Renal cortical epithelial cell (primary cell): ENCODE results near the gene TCF3. TPM values are rescaled to one million over a fixed set of nuclear protein-coding genes. Genes with fewer than 3 reads are reported as not detected.
"Not testable (repeated sequence)": the region's sequence is repeated elsewhere in the genome, so short reads cannot be mapped to it uniquely, and the experiment has no call there.

Source experiments
- DNase-seq: peaks from one replicate; pipeline ENCODE4 v3.0.0-alpha.2; 2011; ENCODE audit warnings: low read depth
- total RNA-seq: library from RNA; depleted of rRNA; stranded (reverse); fragments of >200 nt; gene quantifications from 2 replicates; pipeline ENCODE4 v1.2.3, GENCODE V29; 2014

The TCF3 gene
- total RNA-seq = 39.2 and 102 TPM in 2 replicates

- DNase-seq = peak; percentile 93
Observed at GRCh38 chr19:1652471-1653299, at the start of gene TCF3. TSS of gene TCF3 (minus strand) at chr19:1652615. CDS start at chr19:1650248, 2,367 bp downstream.

- no peak for DNase-seq
Observed at GRCh38 chr19:1700733-1701663, 48.6 kb upstream of the TCF3 start.

- no peak for DNase-seq
Observed at GRCh38 chr19:1699998-1700732, 47.8 kb upstream of the TCF3 start.

GRCh38 chr19:1699386-1699785 lies 47.0 kb upstream of the TCF3 start:
- DNase-seq = no peak

GRCh38 chr19:1698636-1699035 lies 46.2 kb upstream of the TCF3 start:
- DNase-seq = no peak

GRCh38 chr19:1695481-1695880 lies 43.1 kb upstream of the TCF3 start:
- not testable (repeated sequence) for DNase-seq

- no peak for DNase-seq
Observed at GRCh38 chr19:1691589-1692290, 39.3 kb upstream of the TCF3 start.

- no peak for DNase-seq
Observed at GRCh38 chr19:1690699-1691307, 38.4 kb upstream of the TCF3 start.

- not testable (repeated sequence) for DNase-seq
Observed at GRCh38 chr19:1685785-1686184, 33.4 kb upstream of the TCF3 start.

GRCh38 chr19:1685046-1685445 lies 32.6 kb upstream of the TCF3 start:
- DNase-seq = no peak

GRCh38 chr19:1684573-1684912 lies 32.1 kb upstream of the TCF3 start:
- DNase-seq = no peak

- DNase-seq = no peak
Observed at GRCh38 chr19:1683869-1684572, 31.6 kb upstream of the TCF3 start.

- no peak for DNase-seq
Observed at GRCh38 chr19:1680976-1681375, 28.6 kb upstream of the TCF3 start.

- DNase-seq = no peak
Observed at GRCh38 chr19:1678073-1678472, 25.7 kb upstream of the TCF3 start.

GRCh38 chr19:1676351-1677266 lies 24.2 kb upstream of the TCF3 start:
- DNase-seq = no peak

- DNase-seq = no peak
Observed at GRCh38 chr19:1675633-1676350, 23.4 kb upstream of the TCF3 start.

GRCh38 chr19:1674293-1674679 lies 21.9 kb upstream of the TCF3 start:
- no peak for DNase-seq

GRCh38 chr19:1673645-1674292 lies 21.4 kb upstream of the TCF3 start:
- no peak for DNase-seq
